NCI-H82 treated with DMSO at 0.1 percent for 48 hours (cell line): Measurements from ENCODE around the gene GPR149.
"Not testable (repeated sequence)": the region's sequence is repeated elsewhere in the genome, so short reads cannot be mapped to it uniquely, and the experiment has no call there.

ENCODE experiments used
- DNase-seq: peaks from one replicate; lab custom pipeline; 2025; ENCODE audit not compliant: unreplicated experiment; lab: John Stamatoyannopoulos, UW

The GPR149 gene, protein sequence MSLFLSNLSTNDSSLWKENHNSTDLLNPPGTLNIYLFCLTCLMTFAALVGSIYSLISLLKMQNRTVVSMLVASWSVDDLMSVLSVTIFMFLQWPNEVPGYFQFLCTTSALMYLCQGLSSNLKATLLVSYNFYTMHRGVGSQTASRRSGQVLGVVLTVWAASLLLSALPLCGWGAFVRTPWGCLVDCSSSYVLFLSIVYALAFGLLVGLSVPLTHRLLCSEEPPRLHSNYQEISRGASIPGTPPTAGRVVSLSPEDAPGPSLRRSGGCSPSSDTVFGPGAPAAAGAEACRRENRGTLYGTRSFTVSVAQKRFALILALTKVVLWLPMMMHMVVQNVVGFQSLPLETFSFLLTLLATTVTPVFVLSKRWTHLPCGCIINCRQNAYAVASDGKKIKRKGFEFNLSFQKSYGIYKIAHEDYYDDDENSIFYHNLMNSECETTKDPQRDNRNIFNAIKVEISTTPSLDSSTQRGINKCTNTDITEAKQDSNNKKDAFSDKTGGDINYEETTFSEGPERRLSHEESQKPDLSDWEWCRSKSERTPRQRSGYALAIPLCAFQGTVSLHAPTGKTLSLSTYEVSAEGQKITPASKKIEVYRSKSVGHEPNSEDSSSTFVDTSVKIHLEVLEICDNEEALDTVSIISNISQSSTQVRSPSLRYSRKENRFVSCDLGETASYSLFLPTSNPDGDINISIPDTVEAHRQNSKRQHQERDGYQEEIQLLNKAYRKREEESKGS

DNA sequence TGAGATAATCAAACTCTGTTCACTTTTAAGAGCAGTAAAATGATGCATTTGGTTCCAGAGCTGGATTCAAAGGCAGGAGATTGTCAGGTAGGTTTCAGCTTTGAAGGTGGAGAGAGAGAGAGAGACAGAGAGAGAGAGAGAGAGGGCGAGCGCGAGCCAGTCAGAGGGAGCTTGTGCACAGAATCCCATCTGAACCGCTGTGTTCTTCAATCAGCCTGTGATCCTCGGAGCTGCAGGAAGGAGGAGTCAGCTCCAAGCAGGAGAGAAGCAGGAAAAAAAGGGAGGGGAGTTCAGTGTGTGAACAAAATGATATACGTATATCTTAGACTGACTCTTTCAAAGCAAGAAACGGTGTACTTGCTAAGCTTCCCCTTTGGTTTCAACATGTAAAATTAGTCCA lies at the start of gene GPR149:
Gene GPR149 (minus strand): TSS at position 177 of the 400 bp plus-strand sequence. CDS start 575 bp downstream, outside the sequence.
- DNase-seq, result no peak

GRCh38 chr3:154473769-154474168 lies 43.8 kb upstream of the GPR149 start:
- DNase-seq, result no peak

- DNase-seq, result no peak
Measured at GRCh38 chr3:154469585-154469984, 39.6 kb upstream of the GPR149 start.

DNA sequence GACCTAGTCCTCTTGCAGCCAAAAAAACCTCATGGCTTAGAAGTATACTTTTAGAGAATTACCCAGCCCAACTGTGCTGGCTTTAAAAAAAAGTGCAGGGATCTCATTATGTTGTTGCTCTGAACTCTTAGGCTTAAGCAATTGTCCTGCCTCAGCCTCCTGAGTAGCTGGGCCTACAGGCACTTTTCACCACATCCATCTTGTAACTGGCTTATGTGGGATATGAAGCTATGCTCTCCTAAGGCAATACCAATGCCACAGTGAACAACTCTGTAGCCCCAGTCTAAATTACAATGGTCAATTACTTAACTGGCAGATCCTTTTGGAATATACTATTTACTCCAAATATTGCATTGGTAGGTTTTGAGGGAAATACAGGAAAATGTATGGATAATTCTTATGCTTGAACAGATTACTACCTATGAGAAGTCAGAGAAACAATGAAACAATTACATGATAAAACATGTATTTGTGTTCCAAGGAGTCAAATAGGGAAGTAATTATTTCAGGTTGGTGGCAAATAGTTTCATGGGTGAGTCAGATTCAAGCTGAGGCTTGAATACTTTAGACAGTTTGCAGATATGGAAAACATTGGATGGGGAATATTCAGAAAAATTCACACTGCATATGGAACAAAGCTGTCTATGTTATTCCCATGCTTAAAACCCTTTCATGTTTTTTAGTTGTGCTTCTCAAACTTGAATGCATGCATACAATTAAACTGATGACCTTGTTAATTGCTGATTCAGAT lies 34.6 kb upstream of the GPR149 start:
- DNase-seq, result no peak

- no peak for DNase-seq
Measured at GRCh38 chr3:154458560-154458959, 28.6 kb upstream of the GPR149 start.

DNA sequence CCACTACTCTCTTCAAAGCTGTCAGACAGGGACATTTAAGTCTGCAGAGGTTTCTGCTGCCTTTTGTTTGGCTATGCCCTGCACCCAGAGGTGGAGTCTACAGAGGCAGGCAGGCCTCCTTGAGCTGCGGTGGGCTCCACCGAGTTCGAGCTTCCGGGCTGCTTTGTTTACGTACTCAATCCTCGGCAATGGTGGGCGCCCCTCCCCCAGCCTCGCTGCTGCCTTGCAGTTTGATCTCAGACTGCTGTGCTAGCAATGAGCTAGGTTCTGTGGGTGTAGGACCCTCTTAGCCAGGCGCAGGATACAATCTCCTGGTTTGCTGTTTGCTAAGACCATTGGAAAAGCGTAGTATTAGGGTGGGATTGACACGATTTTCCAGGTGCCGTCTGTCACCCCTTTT lies 9.1 kb upstream of the GPR149 start:
- not testable (repeated sequence) for DNase-seq

GRCh38 chr3:154431043-154431442 lies 1.1 kb upstream of the GPR149 start:
- no peak for DNase-seq

DNA sequence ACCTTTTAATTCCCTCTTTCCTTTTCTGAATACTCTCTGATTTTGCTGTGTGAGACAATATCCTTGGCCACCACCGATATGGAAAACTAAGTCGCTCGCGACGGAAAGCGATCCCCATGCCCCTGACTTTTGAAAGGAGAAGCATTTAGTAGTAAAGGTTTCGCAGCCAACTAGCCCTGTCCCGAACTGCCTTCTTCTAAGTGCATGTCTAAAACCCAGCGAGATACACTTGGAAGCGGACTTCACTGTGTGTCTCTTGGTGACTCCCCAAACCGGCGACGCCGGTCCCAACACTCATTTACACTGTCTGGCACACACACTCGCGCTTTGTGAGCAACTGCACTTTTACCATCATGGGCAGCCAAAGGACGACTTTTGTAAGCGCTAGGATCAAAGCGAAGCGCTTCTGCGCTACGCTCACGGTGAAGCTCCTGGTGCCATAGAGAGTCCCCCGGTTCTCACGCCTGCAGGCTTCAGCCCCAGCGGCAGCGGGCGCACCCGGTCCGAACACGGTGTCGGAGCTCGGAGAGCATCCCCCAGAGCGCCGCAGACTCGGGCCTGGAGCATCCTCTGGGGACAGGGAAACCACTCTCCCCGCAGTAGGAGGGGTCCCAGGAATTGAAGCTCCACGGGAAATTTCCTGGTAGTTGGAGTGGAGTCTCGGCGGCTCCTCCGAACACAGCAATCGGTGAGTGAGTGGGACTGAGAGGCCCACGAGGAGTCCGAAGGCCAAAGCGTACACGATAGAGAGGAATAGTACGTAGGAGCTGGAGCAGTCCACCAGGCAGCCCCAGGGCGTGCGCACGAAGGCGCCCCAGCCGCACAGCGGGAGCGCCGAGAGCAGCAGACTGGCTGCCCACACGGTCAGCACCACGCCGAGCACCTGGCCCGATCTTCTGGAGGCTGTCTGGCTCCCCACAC lies 1.4 kb downstream of the GPR149 start:
- DNase-seq, result no peak

DNA sequence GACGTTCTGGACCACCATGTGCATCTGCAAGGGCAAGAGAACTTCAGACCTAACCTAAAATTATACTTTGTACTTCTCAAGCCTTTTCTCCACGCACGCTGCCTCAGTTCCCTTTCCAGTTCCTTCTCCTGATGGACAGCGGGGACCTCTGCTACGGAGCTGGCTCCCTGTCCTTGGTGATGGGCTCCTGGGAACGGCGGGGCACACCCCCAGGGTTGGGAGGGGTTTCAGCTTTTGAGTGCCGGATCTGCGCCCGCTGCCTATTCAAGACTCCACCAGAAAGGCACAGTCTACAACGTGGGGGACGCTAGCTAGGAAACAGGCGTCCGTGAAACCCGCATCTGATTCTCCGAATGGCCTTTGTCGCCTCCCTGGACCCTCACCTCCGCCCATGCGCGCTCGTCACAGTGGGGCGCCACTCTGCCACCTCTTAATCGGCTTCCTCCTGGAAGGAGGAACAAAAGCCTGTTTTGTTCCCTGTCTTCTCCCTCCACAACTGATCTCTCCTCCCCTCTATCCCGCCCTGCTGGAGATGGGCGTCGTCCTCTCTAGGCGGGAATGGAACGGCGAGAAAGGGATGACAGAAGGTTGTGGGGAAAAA lies 2.2 kb downstream of the GPR149 start:
- DNase-seq, result no peak

GRCh38 chr3:154422694-154423093 lies 7.3 kb downstream of the GPR149 start:
- no peak for DNase-seq

- no peak for DNase-seq
Measured at GRCh38 chr3:154421083-154421482, 8.9 kb downstream of the GPR149 start.

DNA sequence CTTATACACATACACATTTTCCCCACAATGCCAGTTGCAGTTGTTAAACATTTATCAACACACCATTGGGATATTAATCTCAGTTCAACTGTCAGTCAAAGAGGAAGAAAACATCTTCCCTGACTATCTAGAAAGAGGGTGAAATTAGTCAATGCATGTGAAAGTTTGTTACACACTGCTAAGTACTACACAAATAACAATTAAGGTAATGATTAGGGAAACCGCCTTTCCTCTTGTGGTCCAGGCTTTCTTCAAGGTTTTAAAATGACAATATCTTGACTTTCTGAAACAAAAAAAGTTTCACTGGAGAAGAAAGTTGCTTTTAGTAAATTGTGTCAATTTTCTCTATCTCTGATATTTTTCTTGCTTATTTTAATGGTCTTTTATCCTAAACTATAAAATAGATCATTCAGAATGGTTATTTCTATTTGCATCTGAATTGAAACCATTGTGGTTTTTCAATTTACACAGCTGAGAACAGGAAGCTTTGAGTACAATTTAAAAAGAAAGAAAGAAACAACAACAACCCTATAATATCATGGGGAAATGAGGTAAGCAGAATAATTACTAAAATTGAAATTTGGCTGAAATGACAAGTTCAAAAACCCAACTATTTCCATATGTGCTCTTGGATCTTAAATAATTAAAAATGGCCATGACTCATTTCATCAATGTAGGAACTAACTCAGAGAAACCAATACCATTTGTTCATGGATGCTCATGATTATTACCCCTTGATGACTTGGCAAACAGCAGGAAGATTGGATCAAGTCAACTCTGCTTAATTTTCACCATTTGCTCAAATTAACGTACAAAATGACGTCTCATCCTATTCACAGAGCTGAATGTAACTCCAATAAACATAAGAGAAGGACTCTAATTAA lies 31.7 kb downstream of the GPR149 start:
- no peak for DNase-seq

GRCh38 chr3:154389861-154390260 lies 40.1 kb downstream of the GPR149 start:
- no peak for DNase-seq

DNA sequence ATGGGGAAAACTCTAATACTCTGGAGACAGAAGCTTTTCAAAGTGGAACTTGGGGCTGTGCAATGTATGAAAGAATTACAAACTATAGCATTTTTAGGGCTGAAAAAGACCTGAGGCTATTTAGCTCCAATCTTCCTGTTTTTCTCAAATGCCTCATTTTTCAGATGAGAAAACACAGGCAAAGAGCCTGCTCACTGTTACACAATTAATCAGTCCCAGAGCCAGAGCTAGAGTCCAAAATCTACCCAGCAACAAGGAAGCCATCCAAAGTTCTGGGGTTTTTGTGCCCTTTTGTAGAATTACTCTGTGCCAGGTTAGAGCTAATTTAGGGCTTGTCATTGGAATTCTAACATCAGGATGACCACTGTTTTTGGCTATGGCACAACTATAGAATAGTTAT lies 45.5 kb downstream of the GPR149 start:
- no peak for DNase-seq

DNA sequence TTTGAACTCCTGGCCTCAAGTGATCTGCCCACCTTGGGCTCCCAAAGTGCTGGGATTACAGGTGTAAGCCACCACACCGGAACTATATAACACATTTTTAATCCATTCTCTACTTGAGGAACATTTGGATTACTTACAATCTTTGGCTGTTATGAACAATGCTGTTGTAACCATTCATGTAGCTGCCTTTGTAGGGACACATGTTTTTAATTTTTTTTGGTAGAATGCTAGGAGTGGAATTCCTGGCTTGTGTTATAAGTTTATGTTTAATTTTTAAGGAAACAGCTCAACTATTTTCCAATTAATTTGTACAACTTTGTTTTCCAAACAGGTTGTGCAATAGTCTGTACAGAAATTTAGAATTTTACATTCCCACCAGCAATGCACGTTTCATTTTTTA lies 51.7 kb downstream of the GPR149 start:
- no peak for DNase-seq

- no peak for DNase-seq
Measured at GRCh38 chr3:154367221-154367620, 62.8 kb downstream of the GPR149 start.

DNA sequence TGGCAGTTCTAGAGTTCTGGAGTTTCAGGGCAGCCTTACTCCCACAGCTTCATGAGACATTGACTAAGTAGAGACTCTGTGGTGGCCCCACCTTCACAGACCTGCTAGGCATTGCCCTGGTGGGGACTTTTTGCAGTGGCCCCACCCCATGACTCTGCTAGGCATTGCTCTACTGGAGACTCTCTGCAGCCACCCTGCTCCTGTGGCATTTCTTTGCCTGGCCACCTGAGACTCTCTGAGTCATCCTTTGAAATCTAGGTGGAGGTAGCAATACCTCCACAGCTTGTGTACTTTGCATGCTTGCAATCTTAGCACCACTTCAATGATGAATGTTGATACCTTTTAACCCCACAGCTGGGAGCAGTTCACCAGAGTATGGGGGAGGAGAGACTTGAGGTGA lies 65.1 kb downstream of the GPR149 start:
- DNase-seq, result no peak

- no peak for DNase-seq
Measured at GRCh38 chr3:154361099-154361498, 68.9 kb downstream of the GPR149 start.

DNA sequence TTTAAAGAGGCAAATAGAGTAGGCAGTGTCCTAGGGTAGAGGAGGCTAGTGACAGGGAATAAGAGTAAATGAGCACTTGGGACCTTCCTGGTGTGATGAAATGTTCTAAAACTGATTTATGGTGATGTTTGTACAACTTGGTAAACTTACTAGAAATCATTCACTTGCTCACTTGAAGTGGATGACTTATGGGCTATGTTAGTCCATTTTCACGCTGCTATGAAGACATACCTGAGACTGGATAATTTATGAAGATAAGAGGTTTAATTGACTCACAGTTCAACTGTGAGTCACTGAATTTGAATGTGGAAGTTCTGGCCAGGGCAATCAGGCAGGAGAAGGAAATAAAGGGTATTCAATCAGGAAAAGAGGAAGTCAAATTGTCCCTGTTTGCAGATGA lies 74.0 kb downstream of the GPR149 start:
- no peak for DNase-seq
